ENCODE data around the gene FAM3A. TPM values are rescaled to one million over a fixed set of nuclear protein-coding genes. Genes with fewer than 3 reads are reported as not detected.

FAM3A gene
- total and polyA plus RNA-seq, 9 of the 15 experiments (the other 6 are each of a cell fraction or from before 2014, with no cell fraction given), result 0.75 to 70.6 (median 27.0) TPM

DNA sequence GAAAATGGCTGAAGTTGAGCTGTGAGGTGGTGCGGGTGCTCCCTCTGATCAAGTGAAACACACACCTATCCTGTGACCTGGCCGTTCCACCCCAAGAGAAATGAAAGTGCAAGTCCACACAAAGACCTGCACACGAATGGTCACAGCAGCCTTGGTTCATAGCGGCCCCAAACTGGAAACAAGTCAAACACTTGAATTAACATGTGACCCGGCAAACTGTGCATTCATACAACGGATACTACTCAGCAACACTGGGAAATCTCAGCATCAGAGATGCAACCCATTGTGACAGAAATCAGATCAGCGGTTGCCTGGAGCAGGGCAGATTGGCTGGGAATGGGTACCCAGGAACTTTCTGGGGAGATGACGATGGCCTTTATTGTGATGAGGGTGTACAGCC is 23.0 kb upstream of the FAM3A start:
- H4K20me1 ChIP-seq (replicated peaks; ENCODE audit: control insufficient read depth, insufficient read depth, low read length), result no peaks in the 10 kb centered on the region
- no peak overlapping the region for H2AFZ ChIP-seq (ENCODE audit: low read depth, low read length)
- no peak for DNase-seq (ENCODE audit: extremely low read depth in 1 of 4, low spot score in 3 of 4)
- no peak overlapping the region for H3K4me3 ChIP-seq
- H3K4me2 ChIP-seq (ENCODE audit: insufficient read depth, low read length), result no peak overlapping the region
- H3K4me1 ChIP-seq (replicated peaks in 1 of 2; ENCODE audit: control insufficient read depth in 2 of 2, insufficient read depth in 2 of 2, low read length in 2 of 2), result peaks cover 30 to 46% of the 10 kb centered on the region in 2 experiments
- intact Hi-C loops (cut with micrococcal nuclease), result no loop called here
- H3K9ac ChIP-seq (ENCODE audit: insufficient read depth in 1 of 2, low read depth in 2 of 2, low read length in 2 of 2), result no peak overlapping the region
- TF ChIP-seq CTBP1 (IDR thresholded peaks at IDR 0.05; ENCODE audit: borderline replicate concordance), result no peak
- no peak for TF ChIP-seq SRSF7 (optimal IDR thresholded peaks at IDR 0.05; ENCODE audit: low read depth, low read length)
- TF ChIP-seq, protein P1, sequence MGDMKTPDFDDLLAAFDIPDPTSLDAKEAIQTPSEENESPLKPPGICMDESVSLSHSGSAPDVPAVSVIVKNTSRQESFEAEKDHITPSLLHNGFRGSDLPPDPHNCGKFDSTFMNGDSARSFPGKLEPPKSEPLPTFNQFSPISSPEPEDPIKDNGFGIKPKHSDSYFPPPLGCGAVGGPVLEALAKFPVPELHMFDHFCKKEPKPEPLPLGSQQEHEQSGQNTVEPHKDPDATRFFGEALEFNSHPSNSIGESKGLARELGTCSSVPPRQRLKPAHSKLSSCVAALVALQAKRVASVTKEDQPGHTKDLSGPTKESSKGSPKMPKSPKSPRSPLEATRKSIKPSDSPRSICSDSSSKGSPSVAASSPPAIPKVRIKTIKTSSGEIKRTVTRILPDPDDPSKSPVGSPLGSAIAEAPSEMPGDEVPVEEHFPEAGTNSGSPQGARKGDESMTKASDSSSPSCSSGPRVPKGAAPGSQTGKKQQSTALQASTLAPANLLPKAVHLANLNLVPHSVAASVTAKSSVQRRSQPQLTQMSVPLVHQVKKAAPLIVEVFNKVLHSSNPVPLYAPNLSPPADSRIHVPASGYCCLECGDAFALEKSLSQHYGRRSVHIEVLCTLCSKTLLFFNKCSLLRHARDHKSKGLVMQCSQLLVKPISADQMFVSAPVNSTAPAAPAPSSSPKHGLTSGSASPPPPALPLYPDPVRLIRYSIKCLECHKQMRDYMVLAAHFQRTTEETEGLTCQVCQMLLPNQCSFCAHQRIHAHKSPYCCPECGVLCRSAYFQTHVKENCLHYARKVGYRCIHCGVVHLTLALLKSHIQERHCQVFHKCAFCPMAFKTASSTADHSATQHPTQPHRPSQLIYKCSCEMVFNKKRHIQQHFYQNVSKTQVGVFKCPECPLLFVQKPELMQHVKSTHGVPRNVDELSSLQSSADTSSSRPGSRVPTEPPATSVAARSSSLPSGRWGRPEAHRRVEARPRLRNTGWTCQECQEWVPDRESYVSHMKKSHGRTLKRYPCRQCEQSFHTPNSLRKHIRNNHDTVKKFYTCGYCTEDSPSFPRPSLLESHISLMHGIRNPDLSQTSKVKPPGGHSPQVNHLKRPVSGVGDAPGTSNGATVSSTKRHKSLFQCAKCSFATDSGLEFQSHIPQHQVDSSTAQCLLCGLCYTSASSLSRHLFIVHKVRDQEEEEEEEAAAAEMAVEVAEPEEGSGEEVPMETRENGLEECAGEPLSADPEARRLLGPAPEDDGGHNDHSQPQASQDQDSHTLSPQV (IDR thresholded peaks at IDR 0.05), result 0 out of 2 replicates have a peak, but pooled peaks have one; percentile 21
- TF ChIP-seq HMGN3 (IDR thresholded peaks at IDR 0.05; ENCODE audit: borderline replicate concordance, extremely low read depth, insufficient read length, low read depth, low read length), result no peak
- H3K9me3 ChIP-seq (replicated peaks; ENCODE audit: control insufficient read depth, insufficient read depth, low read depth, low read length), result no peaks in the 10 kb centered on the region
- no peak for ATAC-seq
- 86% methylated on average over 8 of the region's 8 CpGs for WGBS (ENCODE audit: insufficient coverage, low coverage, missing lambda C conversion rate)
- H3K27me3 ChIP-seq (ENCODE audit: control insufficient read depth in 2 of 2, insufficient read depth in 2 of 2, low read length in 2 of 2), result no peaks in the 10 kb centered on the region
- no peaks in the 10 kb centered on the region for H3K9me1 ChIP-seq (ENCODE audit: control insufficient read depth, insufficient read depth, low read length)
- FAIRE-seq, result no peak
- ChIA-PET POLR2A (interaction anchor here (0.6 to 1.5 kb wide), 3 partner anchors 138 to 160 kb away, joined by 3 to 4 read pairs (median 3); partner anchors contain the start of gene EMD), CTCF (ENCODE audit: low intra/inter-chr PET ratio) (no interaction called here)
- no peak overlapping the region for H3K27ac ChIP-seq (ENCODE audit: extremely low read depth, low read depth, low read length)
- BruUV-seq (replicated peaks), result no TSS peak
- H3K36me3 ChIP-seq (ENCODE audit: control insufficient read depth, insufficient read depth, low read length), result peaks cover 68% of the 10 kb centered on the region; the same call in 2 of the 3 replicates
- H3K79me2 ChIP-seq (ENCODE audit: control insufficient read depth, insufficient read depth, low read length), result peaks cover 60% of the 10 kb centered on the region
- in situ Hi-C loops (cut with MboI), result loop anchor here (10.0 to 25.0 kb wide), 3 partner anchors 134 to 377 kb away; partner anchors contain the start of genes DNASE1L1, EMD and FLNA
